COR-L47 (cell line): Measurements from ENCODE around the gene DDX20.
"Not testable (repeated sequence)": the region's sequence is repeated elsewhere in the genome, so short reads cannot be mapped to it uniquely, and the experiment has no call there.

Experiments used
- DNase-seq: peaks from one replicate; lab custom pipeline; 2025; lab: John Stamatoyannopoulos, UW

DDX20 gene

DNA sequence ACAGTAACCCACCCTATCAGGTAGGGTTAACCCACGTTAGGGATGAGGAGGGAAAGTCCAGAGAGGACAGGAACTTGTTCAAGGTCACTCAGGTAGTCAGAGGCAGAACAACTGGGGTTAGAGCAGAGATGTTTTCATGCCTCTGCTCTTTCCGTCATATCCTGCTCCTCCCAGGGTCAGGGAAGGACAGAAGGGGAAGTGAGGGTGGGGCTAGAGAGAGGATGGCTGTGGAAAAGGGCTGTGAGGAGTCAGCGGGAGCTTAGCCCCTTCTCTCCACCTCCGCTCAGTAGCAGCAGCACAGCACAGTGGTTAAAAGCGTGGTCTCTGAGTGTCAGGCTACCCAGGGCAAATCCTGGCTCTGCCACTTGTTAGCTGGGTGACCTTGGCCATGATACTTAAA, 36.5 kb downstream of the DDX20 start:
- DNase-seq, result no peak

DNA sequence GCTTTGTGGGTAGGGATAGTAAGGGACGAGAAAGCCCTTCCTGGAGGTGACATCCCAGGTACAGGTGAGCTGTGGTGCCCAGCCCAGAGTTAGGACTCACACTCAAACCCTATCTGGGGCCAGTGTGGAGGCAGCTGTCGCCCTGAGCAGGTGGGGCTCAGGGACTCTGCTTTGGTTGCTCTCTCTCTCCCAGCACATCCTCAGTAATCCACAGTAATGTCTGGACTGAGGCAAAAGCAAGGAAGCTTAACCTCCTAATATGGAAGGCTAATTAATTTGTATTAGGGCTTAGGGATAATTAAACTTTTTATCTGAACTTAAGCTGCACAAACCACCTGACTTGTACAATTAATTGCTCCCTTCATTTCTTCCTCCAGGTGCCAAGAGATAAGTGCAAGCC, 38.2 kb downstream of the DDX20 start:
- no peak for DNase-seq

DNA sequence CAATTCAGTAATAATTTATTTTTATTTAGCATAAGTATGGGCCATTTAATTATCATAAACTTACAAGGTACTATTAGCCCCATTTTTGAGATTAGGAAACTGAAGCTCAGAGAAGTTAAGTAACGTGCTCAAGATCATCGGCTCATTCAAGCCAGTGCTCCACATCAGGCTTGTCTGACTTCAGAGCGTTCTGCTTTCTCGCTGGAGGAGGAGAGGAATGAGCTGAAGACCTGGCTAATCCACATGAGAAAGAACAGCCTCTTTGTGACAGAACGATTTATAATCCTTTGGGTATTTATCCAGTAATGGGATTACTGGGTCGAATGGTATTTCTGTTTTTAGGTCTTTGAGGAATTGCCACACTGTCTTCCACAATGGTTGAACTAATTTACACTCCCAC, 39.7 kb downstream of the DDX20 start:
- no peak for DNase-seq

DNA sequence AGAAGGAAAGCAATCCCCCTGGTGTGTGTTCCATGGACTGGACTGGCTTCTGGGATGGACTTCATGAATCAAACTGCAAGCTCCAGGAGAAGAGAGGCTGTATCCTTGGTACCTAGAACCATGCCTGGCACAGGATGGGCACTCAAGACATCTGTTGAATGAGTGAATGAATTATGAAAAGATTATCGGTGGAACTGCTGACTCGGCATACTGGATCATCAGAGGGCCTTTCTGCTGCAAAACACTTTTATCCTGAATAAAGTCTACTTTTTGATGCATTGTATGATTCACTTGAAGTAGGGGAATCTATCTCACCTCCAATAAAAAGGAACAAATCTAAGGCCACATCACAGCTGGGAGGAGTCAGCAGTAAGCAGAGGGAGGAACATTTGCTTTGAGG, 42.9 kb downstream of the DDX20 start:
- no peak for DNase-seq

DNA sequence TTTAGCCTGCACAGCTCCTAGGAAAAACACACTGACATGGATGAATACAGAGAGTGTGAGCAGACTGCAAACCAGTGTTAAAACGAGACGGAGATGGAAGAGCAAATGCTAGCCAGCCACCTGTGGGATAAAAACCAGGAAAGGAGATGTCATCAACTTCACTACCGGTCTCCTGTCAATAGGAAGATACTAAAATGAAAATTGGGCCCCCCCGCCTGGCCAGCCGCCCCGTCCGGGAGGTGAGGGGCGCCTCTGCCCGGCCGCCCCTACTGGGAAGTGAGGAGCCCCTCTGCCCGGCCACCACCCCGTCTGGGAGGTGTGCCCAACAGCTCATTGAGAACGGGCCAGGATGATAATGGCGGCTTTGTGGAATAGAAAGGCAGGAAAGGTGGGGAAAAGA, 44.0 kb downstream of the DDX20 start:
- not testable (repeated sequence) for DNase-seq

DNA sequence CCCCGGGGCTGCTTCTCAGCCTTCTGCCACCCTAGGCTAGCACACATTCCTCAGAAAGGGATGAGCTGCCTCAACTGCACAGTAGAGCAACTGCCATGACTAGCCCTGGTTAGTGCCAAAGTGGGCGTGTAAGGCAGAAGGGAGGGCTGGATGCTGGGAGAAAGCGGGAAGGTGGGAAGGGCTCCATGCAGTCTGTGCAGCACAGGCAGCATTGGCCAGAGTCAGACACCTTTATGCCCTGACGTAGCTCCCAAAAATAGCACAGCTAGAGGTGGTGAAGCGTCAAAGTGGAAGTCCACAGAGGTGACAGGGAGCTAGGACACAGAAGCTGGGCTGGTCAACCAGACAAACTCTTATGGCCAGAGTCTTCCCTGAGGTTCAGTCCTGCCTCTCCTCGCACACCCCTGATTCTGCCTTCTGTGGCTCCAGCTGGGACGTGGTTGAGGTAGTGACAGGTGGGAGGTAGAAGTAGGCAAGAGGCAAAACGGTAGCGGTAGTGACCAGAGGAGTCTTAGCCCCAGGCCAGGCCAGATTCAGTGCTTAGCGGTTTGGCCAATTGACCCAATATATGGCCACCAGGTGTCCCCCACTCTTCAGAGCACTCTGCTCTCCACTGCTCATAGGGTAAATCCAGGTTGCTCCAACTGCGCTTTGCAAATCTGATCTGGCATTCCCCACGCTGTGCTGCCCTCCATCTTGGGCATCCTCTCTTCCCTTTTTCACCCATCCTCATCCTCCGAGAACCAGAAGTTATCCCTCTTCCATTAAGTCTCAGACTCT, 45.6 kb downstream of the DDX20 start:
- peak; percentile 25 for DNase-seq

DNA sequence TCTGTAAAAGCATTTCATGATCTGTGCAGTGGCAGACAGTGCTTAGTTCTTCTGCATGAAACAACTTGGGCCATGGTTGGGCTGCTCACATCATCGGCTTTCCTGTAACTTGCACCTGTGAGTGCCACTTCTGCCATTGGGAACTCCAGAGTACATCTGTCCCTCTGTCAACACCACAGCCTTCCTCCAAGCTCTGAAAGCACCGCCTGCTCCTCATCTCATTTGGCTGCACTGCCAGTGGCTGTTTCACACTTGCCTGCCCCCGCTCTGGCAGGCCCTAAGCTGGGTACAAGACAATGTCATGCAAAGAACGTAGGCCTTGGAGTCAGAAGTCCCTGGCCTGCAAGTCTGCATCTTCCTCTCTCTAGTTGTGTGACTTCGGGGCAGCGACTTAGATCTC, 46.4 kb downstream of the DDX20 start:
- DNase-seq, result no peak

DNA sequence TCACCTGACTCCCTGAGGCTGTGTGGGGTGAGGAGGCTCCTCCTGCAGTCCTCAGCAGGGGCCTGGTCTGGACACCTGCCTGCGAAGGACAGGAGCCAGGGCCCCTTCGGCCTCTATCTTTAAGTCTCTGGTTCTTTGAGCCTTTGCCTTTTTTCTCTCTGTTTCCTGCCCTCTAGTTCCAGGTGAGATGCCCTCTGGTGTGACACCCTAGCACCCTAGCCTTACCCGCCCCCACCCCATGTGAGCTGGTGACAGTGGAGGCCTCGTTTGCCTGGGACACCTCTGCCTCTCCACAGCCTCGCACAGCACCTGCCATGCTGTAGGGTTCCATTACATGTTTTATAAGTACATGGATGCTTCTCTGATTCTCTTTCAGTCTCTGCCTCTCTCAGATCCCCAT, 47.3 kb downstream of the DDX20 start:
- no peak for DNase-seq

DNA sequence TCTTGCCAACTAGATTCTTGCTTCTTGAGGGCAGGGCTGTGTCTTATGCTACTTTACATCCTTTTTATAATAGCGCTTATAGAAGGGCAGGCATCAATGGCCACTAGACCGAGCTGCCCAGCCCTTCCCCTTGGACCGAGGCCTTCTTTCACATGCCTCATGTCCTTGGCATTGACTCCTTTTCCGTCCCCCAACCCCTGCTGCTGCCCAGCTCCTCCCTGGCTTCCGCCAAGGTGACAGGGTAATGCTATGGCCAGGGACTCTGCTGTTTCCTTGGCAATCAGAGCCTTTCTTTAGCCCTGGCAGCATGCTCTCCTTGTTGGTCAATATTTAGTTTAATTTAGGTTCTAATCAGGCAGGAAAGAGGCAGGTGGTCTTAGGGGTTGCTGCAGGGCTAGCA, 48.2 kb downstream of the DDX20 start:
- DNase-seq, result no peak

DNA sequence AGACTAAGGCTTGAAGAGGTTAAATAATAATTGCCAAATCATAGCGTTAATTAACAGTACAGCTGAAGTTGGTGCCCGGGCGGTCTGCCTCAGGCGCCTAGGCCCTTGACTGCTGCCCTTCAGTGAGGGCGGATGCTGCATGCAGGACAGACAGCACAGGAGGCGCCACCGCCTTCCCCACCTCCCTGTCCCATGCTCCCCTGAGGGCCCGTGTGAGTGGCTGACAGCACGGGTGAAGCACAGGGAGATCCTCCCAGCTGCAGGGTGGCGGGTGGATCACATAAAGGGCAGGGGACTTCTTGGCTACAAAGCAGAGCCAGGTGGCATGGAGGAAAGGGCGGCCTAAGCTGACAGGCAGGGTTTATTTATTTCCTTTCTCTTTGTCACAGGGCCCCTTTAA, 49.1 kb downstream of the DDX20 start:
- no peak for DNase-seq

DNA sequence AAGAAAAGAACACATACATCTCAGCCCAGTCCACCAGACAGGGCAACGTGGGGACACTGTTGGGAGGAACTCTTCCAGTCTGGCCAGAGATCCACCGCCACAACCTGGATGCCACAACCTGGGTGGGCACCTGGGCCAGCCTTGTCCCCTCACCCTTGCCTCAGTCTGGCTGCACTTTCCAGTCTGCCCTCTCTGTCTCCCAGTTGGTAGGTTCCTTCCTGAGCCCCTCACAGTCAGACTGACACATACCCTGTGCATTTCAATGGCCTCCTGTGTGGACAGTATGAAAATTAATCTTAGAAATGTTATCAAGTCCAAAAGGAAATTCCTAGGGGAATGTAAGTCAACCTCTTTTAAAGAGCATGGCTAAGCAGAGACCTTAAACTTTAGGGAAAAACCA, 49.5 kb downstream of the DDX20 start:
- no peak for DNase-seq

DNA sequence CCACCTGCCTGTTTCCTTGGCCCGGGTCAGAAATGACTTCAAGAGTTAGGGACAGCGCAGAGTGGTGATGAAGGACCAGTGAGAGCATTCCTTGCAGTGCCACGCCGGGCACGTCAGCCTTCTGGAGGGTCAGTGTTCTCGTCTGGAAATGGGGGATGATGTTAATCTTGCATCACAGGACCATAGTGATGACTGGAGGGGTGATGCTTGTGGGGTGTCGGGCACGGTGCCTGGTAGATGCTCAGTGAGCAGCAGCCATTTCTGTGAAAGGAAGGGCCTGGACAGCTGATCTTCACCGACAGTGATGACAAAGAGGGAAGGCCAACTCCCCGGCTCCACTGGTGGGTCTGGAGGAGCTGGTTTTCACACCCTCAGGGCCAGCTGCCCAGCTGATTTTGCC, 56.2 kb downstream of the DDX20 start:
- DNase-seq, result no peak

DNA sequence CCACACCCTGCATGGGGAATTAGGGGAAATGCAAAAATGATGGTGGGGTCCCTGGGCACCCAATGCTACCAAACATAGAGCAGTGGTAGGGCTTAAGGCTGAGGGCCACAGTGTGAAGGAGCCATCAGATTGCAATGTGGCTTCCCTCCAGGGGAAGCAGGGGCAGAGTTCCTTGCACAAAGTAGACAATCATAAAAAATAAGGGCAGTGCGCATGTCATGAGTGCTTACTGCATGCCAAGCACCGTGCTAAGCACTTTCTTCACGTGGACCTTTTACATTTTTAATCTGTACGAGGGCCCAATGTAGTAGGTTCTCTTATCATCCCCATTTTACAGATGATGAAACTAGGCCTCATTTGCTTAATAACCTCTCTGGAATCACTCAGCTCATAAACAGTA, 56.6 kb downstream of the DDX20 start:
- DNase-seq, result no peak

DNA sequence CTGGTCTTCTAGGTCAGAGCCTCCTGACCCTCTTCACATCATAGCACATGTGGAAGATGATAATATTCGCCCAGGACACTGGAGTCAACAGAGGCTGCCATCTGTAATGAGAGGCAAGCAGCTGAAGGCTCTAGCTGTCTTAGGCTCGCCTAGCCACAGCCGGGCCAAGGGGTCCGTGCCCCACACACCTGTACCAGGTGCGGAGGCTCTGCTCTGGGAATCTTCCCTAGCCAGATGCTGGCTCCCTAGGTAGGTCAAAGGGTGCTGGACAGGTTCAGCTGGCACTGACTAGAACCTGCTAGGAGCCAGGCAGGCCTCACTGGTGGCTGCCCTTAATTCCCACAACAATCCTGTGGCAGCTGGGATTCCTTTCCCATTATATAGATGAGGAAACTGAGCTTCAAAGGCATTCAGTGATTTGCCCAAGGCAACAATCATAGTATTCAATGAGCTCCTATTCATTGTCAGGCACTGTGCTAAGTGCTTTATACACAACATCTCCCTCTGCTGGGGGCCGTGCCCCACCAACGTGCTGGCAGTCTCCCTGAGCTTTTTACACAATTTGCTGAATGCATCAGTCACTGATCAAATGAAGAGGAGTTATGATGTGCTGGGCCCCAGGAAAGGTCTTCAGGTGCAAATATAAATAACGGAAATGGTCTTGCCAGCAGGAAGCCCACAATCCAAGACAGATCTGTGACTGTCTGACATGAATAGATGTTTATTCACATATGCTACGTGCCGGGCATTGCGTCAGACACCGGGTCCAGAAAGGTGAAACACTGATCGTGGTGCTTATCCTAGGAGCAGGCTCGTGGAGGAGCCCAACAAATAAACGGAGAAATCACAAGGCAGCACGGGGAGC, 58.0 kb downstream of the DDX20 start:
- no peak for DNase-seq

DNA sequence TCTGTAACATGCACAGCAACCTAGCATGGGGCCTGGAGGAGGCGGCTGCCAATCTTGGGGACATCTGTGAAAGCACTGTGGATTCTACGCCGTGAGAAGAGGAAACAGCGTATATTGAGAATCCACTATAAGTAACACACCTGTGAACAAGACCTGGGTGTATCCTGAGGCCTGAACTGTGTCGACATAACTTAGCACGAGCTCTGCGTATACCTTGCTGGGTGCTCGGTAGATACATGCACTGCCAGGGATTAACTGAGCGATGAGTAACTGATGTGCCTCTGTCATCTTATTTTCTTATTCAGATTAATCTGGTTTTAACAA, 58.6 kb downstream of the DDX20 start:
- no peak for DNase-seq

DNA sequence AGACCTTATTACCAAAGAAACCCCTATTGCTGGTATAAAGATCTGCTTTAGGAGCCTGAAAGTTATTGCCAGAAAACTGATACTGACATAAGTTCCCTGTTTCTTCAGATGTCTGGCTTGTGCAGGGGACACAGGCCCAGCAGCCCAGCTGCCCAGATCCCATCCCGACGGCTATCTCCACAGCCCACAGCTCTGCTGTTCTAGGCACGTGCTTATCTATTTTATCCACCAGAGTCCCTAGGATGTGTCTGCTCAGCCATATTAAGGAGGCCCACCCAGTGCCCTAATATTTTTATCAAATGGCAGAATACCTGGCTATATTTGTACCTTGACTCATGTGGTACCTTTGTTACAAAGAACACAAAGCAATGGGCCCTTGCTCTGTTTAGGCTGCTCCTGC, 58.9 kb downstream of the DDX20 start:
- no peak for DNase-seq
